Hepatocyte (in vitro differentiated cells): ENCODE measurements around the gene LRRC71. TPM values are rescaled to one million over a fixed set of nuclear protein-coding genes. Genes with fewer than 3 reads are reported as not detected.

Experiments
- DNase-seq: peaks from one replicate; pipeline ENCODE4 v3.0.0-alpha.2; 2016; ENCODE audit warnings: low spot score
- H2AFZ ChIP-seq: fragments of 200-600 bp; sonication (generic); 2 replicates; pipeline ENCODE4 v1.6.0; 2016; ENCODE audit warnings: antibody characterized with exemption, mild to moderate bottlenecking
- H3K27ac ChIP-seq: fragments of 200-600 bp; sonication (generic); 2 replicates; pipeline ENCODE4 v1.5.1; 2016; ENCODE audit warnings: mild to moderate bottlenecking
- H3K27me3 ChIP-seq: fragments of 200-600 bp; sonication (generic); 2 replicates; pipeline ENCODE4 v1.6.1; 2016
- H3K36me3 ChIP-seq: fragments of 200-600 bp; sonication (generic); replicated peaks from 2 replicates; pipeline ENCODE4 v1.5.1; 2016; ENCODE audit warnings: low read depth; ENCODE audit not compliant: insufficient read depth
- H3K4me1 ChIP-seq: fragments of 200-600 bp; sonication (generic); 2 replicates; pipeline ENCODE4 v1.5.1; 2016; ENCODE audit warnings: mild to moderate bottlenecking, moderate library complexity; ENCODE audit not compliant: insufficient read depth
- H3K4me2 ChIP-seq: fragments of 200-600 bp; sonication (generic); 2 replicates; pipeline ENCODE4 v1.6.0; 2016
- H3K4me3 ChIP-seq: fragments of 200-600 bp; sonication (generic); 2 replicates; pipeline ENCODE4 v1.5.1; 2016; ENCODE audit warnings: mild to moderate bottlenecking
- H3K79me2 ChIP-seq: fragments of 200-600 bp; sonication (generic); 2 replicates; pipeline ENCODE4 v1.6.0; 2017; ENCODE audit warnings: mild to moderate bottlenecking
- H3K9me2 ChIP-seq: fragments of 200-600 bp; sonication (generic); replicated peaks from 2 replicates; pipeline ENCODE4 v1.6.0; 2017; ENCODE audit warnings: mild to moderate bottlenecking; ENCODE audit not compliant: insufficient read depth
- H3K9me3 ChIP-seq: fragments of 200-600 bp; sonication (generic); 2 replicates; pipeline ENCODE4 v1.5.1; 2016; ENCODE audit warnings: low read depth, mild to moderate bottlenecking
- H4K20me1 ChIP-seq: fragments of 200-600 bp; sonication (generic); 2 replicates; pipeline ENCODE4 v1.6.0; 2016; ENCODE audit warnings: mild to moderate bottlenecking; ENCODE audit not compliant: insufficient read depth, poor library complexity, severe bottlenecking
- EZH2 ChIP-seq: fragments of 200-600 bp; sonication (generic); IDR thresholded peaks from 2 replicates; pipeline ENCODE4 v1.6.1; 2016; ENCODE audit warnings: antibody characterized with exemption, mild to moderate bottlenecking, borderline replicate concordance
- EZH2phosphoT487 ChIP-seq: fragments of 200-600 bp; sonication (generic); IDR thresholded peaks from one replicate; pipeline ENCODE4 v1.6.1; 2018; ENCODE audit warnings: antibody characterized with exemption, mild to moderate bottlenecking, low read depth, moderate library complexity; ENCODE audit not compliant: unreplicated experiment, severe bottlenecking
- WGBS: methylation state at CpG from one replicate; pipeline ENCODE4 v1.1.6; 2016; ENCODE audit warnings: low lambda C conversion rate; ENCODE audit errors: missing lambda C conversion rate; 5-methylcytosine and 5-hydroxymethylcytosine counted together
- polyA plus RNA-seq: library from polyadenylated mRNA; unstranded; fragments of >200 nt; fragmentation: Nextera tagmentation; extraction: Ambion mirVana; gene quantifications from 2 replicates; pipeline ENCODE4 v1.2.1, GENCODE V29; 2016
- total RNA-seq: library from RNA; depleted of rRNA; stranded (reverse); fragments of >200 nt; gene quantifications from 2 replicates; pipeline ENCODE4 v1.2.3, GENCODE V29; 2014
- TF ChIP-seq, protein P1 (sequence below): fragments of 200-600 bp; sonication (generic); IDR thresholded peaks from 2 replicates; pipeline ENCODE4 v1.5.1; 2016; ENCODE audit warnings: antibody characterized with exemption, mild to moderate bottlenecking; ENCODE audit not compliant: poor library complexity

Gene LRRC71
- total and polyA plus RNA-seq, 2 experiments from 2014 or later = not detected

- DNase-seq = no peak
Observed at GRCh38 chr1:156881101-156881500, 39.3 kb upstream of the LRRC71 start.

GRCh38 chr1:156881663-156882062, 38.8 kb upstream of the LRRC71 start:
- WGBS = 87% methylated on average over 4 of the region's 4 CpGs
- Histone ChIP-seq H4K20me1 (no peaks in the 10 kb centered on the region), H2AFZ (no peak overlapping the region), H3K4me2 (no peak overlapping the region), H3K27ac (no peak overlapping the region), H3K79me2 (no peaks in the 10 kb centered on the region), H3K27me3 (peaks cover 41% of the 10 kb centered on the region), H3K36me3 (no peaks in the 10 kb centered on the region), H3K9me2 (no peaks in the 10 kb centered on the region), H3K9me3 (no peaks in the 10 kb centered on the region), H3K4me3 (no peak overlapping the region), H3K4me1 (no peaks in the 10 kb centered on the region)
- TF ChIP-seq, protein P1, sequence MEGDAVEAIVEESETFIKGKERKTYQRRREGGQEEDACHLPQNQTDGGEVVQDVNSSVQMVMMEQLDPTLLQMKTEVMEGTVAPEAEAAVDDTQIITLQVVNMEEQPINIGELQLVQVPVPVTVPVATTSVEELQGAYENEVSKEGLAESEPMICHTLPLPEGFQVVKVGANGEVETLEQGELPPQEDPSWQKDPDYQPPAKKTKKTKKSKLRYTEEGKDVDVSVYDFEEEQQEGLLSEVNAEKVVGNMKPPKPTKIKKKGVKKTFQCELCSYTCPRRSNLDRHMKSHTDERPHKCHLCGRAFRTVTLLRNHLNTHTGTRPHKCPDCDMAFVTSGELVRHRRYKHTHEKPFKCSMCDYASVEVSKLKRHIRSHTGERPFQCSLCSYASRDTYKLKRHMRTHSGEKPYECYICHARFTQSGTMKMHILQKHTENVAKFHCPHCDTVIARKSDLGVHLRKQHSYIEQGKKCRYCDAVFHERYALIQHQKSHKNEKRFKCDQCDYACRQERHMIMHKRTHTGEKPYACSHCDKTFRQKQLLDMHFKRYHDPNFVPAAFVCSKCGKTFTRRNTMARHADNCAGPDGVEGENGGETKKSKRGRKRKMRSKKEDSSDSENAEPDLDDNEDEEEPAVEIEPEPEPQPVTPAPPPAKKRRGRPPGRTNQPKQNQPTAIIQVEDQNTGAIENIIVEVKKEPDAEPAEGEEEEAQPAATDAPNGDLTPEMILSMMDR = no peak
- no peak for TF ChIP-seq EZH2
- no peak for TF ChIP-seq EZH2phosphoT487
- no peak for DNase-seq

More at GRCh38 chr1:156881101-156881500, 39.3 kb upstream of the LRRC71 start:
- 70% methylated on average over 10 of the region's 10 CpGs for WGBS
- no peak overlapping the region for H3K4me2 ChIP-seq
- no peaks in the 10 kb centered on the region for H3K4me1 ChIP-seq
- no peaks in the 10 kb centered on the region for H3K9me3 ChIP-seq
- H3K9me2 ChIP-seq = no peaks in the 10 kb centered on the region
- no peak overlapping the region for H2AFZ ChIP-seq
- no peaks in the 10 kb centered on the region for H3K79me2 ChIP-seq
- H4K20me1 ChIP-seq = no peaks in the 10 kb centered on the region
- TF ChIP-seq EZH2phosphoT487 (no peak), EZH2 (no peak)
- TF ChIP-seq, protein P1 = no peak
- no peaks in the 10 kb centered on the region for H3K36me3 ChIP-seq
- no peak overlapping the region for H3K4me3 ChIP-seq
- H3K27me3 ChIP-seq = peaks cover 45% of the 10 kb centered on the region
- no peak overlapping the region for H3K27ac ChIP-seq

DNA sequence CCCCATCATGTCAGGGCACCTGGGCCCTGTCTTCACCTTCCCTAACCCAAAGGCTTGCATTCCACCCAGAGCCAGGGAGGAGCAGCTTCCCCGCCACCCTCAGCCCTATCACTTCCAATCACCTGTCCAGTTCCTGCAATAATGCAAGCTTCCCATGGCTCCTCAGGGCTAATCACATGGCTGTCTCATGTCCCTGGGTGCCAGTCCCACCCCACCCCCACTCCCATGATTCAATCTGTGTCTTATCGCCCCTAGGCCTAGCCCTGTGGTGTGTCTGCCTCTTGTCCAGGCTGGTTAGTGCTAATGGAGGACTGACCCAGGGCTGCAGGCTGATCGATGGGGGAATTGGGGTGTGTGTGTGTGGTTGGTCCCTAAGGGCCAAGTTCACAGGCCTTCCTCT, 37.9 kb upstream of the LRRC71 start:
- 68% methylated on average over 3 of the region's 3 CpGs for WGBS
- TF ChIP-seq EZH2 = no peak
- no peak for TF ChIP-seq EZH2phosphoT487
- TF ChIP-seq, protein P1 = no peak
- Histone ChIP-seq H3K4me1 (no peaks in the 10 kb centered on the region), H3K27me3 (peaks cover 41% of the 10 kb centered on the region), H3K27ac (no peak overlapping the region), H3K36me3 (no peaks in the 10 kb centered on the region), H3K4me3 (no peak overlapping the region), H4K20me1 (no peaks in the 10 kb centered on the region), H3K4me2 (no peak overlapping the region), H2AFZ (no peak overlapping the region), H3K9me2 (no peaks in the 10 kb centered on the region), H3K79me2 (no peaks in the 10 kb centered on the region), H3K9me3 (no peaks in the 10 kb centered on the region)
- no peak for DNase-seq

- no peak for DNase-seq
- H4K20me1 ChIP-seq = no peaks in the 10 kb centered on the region
- no peaks in the 10 kb centered on the region for H3K4me1 ChIP-seq
- H3K4me3 ChIP-seq = no peak overlapping the region
- H3K27ac ChIP-seq = no peak overlapping the region
- no peaks in the 10 kb centered on the region for H3K36me3 ChIP-seq
- TF ChIP-seq EZH2 = no peak
- peaks cover 34% of the 10 kb centered on the region for H3K27me3 ChIP-seq
- no peaks in the 10 kb centered on the region for H3K9me3 ChIP-seq
- H2AFZ ChIP-seq = no peak overlapping the region
- H3K9me2 ChIP-seq = no peaks in the 10 kb centered on the region
- H3K79me2 ChIP-seq = no peaks in the 10 kb centered on the region
- H3K4me2 ChIP-seq = no peak overlapping the region
- 74% methylated on average over 7 of the region's 7 CpGs for WGBS
Observed at GRCh38 chr1:156883919-156884318, 36.5 kb upstream of the LRRC71 start.
